NCI-H2107 treated with DMSO at 0.1 percent for 48 hours (cell line): Measurements from ENCODE around the gene PDLIM5.
"Not testable (repeated sequence)": the region's sequence is repeated elsewhere in the genome, so short reads cannot be mapped to it uniquely, and the experiment has no call there.

Experiments
- DNase-seq: peaks from one replicate; lab custom pipeline; 2025; ENCODE audit not compliant: unreplicated experiment; lab: John Stamatoyannopoulos, UW

Gene PDLIM5

DNA sequence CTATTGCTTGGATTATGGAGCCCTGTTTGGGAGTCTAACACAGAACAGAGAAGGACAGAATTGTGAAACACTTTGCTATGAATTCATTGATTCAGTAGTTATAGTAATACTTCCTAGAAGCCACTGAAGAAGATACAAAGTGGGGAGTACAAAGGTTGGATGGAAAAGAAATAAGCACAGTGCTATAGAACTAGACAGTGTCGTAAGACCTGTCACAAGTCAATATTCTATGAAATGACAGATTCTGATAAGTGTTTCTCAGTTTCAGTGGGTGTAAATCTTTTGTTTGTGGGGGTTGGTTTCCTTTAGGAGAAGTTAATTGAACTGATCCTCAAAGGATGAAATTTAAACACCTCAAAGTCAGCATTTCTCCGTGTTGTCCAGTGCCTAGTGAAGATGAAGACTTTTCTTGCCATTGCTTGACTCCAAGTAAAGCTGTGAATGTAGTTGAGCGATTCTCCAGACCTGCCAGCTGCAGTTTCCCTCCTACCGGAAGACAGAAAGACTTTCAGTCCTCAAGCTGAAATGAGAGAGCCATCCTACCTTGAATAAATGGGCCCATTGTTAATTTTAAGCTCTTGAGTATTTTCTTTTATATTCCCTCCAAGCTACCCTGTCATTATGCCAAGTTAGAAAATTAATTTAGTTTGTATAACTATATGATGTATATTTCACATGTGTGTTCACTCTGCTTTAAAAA lies 7.9 kb downstream of the PDLIM5 start:
- no peak for DNase-seq

- no peak for DNase-seq
These were observed 9.8 kb downstream of the PDLIM5 start for GRCh38 chr4:94461506-94461905.

DNA sequence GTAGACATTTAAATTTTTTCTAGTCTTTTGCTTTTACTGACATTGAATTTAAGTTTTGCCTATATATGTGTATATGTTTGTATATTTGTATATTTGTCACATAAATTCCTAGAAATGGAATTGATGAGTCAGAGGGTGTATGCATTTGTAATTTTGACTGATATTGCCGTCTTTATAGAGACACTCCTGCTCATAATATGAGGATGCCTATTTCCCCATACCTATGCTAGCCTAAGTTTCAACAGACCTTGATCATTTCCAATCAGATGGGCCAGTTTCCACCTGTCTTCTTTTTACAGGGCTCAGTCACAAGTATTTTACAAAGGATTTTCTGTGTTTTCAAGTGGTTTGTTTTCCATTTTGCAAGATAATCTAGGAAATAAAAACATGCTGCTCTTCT lies 10.8 kb downstream of the PDLIM5 start:
- no peak for DNase-seq

GRCh38 chr4:94463771-94464170 lies 12.0 kb downstream of the PDLIM5 start:
- DNase-seq: no peak

GRCh38 chr4:94466371-94466770 lies 14.6 kb downstream of the PDLIM5 start:
- DNase-seq: no peak

- no peak for DNase-seq
These were observed 15.2 kb downstream of the PDLIM5 start for GRCh38 chr4:94466923-94467322.

DNA sequence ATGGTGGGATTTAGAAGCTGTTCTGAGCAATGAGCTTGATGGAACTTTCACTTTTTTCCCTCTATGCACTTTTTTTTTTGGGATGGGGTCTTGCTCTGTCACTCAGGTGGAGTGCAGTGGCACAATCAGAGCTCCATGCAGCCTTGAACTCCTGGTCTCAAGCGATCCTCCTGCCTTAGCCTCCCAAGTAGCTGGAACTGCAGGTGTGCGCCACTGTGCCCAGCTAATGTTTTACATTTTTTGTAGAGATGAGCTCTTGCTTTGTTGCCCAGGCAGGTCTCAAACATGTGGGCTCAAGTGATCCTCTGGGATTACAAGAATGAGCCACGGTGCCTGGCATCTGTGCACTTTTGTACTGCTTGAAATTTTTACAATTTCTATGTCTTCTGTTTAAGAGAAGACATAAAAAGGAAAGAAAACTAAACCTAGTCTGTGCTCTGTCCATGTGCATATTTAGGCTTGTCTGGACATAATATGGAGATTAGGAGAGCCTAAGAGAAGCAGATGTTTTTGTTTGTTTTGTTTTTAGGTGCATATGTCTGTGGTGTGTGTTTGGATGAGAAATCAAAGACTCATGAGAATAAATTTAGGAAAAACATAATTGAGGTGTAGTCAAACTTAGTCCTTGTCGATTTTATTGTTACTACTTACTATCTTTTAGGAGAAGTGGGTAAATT lies 16.5 kb downstream of the PDLIM5 start:
- DNase-seq: no peak

DNA sequence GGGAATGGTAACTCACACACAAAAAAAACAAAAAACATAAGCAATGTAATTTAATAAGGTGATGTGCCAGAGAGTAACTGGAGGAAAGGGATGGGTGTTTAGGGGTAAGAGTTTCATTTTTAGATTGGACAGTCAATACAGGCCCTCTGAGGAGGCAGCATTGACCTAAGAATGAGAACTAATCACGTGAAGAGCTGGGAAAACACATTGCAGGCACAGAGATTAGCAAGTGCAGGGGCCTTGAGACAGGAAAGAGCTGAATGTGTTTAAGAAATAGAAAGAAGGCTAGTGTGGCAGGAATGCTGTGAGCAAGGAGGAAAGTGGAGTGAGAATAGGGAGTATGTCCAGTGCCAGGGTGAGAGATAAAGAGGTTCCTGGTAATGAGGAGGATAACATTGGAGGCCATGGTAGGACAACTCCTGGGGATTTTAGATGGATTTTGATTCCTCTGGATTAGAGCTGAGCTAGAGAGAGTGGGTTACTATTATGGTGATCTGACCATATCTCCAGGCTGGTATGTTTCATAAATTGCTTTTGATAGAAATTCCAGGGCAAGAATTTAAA lies 17.6 kb downstream of the PDLIM5 start:
- no peak for DNase-seq

- no peak for DNase-seq
These were observed 18.4 kb downstream of the PDLIM5 start for GRCh38 chr4:94470132-94470531.

DNA sequence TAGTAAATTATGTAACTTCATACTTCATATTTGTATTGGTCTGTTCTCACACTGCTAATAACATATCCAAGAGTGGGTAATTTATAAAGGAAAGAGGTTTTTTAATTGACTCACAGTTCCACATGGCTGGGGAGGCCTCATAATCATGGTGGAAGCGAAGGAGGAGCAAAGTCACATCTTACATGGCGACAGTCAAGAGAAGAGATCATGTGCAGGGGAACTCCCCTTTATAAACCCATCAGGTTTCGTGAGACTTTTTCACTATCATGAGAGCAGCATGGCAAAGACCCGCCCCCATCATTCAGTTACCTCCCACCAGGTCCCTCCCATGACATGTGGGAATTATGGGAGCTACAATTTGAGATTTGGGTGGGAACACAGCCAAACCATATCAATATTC lies 19.0 kb downstream of the PDLIM5 start:
- DNase-seq: not testable (repeated sequence)

DNA sequence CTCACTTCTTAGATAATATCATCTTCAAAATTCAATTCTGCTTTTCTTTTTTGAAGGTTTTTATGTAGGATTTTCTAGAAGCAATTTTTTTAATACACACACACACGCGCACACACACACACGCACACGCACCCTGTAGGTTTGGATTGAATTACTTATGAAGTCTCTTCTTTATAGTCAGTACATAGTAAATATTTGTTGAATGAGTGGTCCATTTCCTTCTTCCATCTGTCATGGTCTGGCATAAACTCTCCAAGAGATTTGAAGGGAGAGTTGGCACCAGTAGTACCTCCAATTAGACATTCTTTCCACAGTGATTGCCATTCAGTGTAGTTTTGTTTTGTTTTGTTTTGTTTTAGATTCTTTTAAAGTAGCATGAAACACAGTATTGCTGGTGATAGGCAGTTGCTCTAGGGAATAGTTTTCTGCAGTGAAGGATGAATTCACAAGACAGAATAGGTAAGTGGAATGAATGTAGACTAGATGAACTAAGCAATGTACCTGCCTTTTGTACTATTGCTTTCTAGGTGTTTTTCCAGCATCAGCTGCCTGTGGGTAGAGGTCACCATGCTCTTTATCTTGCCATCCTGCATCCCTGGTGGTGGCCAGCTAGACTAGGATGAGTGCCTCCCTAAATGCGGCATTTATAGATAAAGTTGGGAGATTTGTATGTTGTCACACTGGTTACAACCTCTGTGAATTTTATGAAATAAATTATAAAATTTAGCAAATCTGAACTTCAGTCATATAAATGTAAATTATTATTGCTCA lies 20.5 kb downstream of the PDLIM5 start:
- no peak for DNase-seq

DNA sequence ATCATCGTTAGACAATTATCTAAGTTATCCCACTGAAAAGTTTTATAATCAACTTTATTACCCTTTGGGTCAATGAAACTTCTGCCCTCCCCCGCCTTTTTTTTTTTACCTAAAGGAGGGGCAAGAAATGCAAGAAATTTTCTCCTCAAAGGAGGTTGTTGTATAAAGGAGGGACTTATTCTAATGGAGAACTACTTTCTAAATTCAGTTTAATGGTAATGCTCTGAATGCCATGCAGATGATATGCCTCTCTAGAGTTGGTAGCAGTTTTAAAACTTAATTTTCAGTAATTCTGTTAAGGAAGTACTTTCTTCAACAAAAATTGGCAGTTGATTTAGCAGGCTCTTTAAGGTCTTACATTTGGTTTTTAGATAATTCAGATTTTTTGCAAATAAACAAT lies 23.3 kb downstream of the PDLIM5 start:
- no peak for DNase-seq

DNA sequence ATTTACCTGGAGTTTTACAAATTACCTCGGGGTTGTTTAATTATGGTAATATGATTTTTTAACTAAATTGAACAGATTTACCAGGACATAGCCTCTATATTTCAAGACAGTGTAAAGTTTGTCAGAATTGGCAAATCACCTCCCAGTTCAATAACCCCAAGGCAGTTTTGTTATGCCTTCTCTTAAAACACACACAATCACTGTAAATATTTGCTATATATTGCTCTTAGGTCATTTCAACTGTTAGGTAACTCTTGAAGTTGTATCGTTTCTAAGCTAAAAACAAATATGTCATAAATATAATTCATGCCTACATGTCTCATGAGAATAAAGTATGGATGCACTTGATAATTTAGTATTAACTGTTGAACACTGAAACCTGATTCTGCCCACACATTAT lies 24.1 kb downstream of the PDLIM5 start:
- no peak for DNase-seq

DNA sequence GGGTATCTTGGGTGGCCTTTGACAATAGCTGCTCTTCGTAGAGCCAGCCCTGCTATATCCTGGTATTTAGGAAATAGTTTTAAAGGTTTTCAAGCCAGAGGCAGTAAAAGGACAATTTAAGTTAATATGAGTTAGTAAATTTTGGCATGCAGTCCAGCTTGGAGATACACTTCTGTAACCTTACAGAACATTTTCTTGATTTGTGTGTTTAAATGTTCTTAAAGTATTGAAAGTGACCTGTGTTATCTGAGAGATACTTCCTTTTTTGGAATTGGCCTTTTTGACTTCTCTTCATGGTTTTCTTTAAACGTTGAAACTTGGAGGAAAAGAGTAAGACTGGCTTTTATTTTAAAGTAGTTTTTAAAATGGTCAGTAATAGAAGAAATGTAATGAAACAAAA lies 25.5 kb downstream of the PDLIM5 start:
- DNase-seq: no peak

- DNase-seq: not testable (repeated sequence)
These were observed 27.1 kb downstream of the PDLIM5 start for GRCh38 chr4:94478805-94479204.

GRCh38 chr4:94479358-94480141 lies 27.8 kb downstream of the PDLIM5 start:
- DNase-seq: no peak

DNA sequence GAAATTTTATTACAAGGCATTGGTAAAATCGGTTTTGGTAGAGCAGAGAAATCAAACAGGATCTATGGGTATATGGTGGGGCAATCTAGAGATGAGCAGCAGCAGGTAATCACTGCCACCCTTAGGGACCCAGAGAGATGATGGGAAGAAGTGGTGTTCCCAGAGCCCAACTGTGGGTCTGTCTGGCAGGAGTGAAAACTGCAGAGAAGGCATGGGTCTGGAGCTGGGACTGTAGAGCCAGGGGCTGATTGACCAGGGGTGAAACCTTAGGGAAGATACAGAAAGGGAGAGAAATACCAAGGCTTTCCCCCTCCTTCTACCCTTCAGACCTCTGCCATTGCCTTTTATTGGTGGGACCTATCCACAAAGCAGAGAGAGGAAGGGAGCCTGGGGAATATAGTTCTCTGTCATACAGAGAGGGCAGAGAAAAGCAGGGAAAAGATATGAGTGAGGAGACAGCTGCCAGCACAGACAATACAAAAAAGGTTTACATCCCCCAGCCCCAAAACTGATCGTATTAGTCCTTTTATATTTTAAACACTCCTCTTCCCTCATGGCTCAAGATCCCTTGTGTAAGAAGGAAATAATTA lies 28.7 kb downstream of the PDLIM5 start:
- DNase-seq: no peak

DNA sequence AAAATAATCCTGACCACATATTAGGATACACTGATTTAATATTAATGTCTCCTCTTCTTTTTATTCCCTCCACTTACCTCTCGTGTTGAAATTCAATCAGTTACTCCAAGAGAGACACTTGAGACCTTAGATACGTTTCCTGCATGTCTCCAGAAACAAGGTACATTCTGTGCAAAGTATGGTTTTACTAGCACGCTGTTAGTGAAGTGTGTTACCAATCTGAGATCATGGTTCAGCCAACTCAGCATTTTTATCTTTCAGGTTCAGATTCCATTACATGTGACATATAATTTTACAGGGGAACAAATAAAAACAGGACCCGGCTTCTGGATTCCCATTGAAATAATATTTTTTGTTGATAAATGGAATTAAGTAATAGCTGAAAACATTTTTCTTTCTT lies 32.2 kb downstream of the PDLIM5 start:
- no peak for DNase-seq

DNA sequence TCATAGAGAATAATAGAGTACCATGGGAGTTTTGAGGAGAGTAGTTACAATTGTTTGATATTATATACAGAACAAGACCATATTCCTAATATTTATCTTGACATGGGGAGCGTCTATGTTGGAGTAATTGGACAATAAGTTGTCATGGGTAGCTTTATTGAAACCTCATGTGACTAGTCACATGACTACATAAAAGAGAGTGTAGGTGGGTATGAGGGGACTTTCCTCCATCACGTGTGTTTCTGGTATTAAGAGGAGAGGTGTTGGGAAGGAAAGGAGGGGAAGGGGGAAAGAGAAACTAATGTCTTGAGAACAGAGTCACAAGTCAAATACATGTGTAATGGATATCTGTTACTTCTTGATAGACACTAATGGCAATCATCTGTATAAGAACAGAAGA lies 33.1 kb downstream of the PDLIM5 start:
- no peak for DNase-seq

DNA sequence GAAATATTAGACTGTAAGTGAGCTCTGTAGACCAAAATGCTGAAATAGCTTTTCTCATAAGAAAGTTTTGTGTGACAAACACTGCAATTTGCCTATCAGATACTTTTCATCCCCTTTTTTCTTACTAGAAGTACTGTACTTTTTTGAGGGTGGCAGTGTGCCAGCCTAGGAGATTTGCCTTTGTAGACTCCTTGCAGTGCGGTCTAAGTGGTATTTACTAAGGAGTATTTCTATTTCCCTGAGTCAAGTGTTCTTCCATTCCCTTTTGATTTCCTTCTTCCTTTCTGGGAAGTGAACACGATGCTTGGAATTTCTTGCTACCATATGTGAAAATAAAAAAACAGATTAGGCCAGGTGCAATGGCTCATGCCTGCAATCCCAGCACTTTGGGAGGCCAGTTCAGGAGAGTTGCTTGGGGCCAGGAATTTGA lies 34.6 kb downstream of the PDLIM5 start:
- no peak for DNase-seq

GRCh38 chr4:94488670-94489069 lies 36.9 kb downstream of the PDLIM5 start:
- DNase-seq: no peak
